H1 (cell line): ENCODE measurements around the gene CNOT10.

Experiments
- BRCA1 ChIP-seq: IDR thresholded peaks from 2 replicates; pipeline ENCODE4 v1.6.1; 2012; ENCODE audit warnings: low read depth, low read length, improper control_type of control experiment
- CREB1 ChIP-seq: IDR thresholded peaks from 2 replicates; pipeline ENCODE4 v1.6.1; 2012; ENCODE audit warnings: inconsistent platforms
- EP300 ChIP-seq, 2 experiments: IDR thresholded peaks; 1 replicate in 1 of 2; 2 replicates in 1 of 2; pipeline ENCODE4 v1.6.1; 2011 to 2012; ENCODE audit warnings: low read depth in 2 of 2, low read length in 2 of 2, mild to moderate bottlenecking in 2 of 2, borderline replicate concordance in 1 of 2, inconsistent platforms in 1 of 2, moderate library complexity in 1 of 2
- EZH2 ChIP-seq: fragments of 200-600 bp; sonication (generic); IDR thresholded peaks from 2 replicates; pipeline ENCODE4 v1.7.1; 2012; ENCODE audit warnings: low read depth, mild to moderate bottlenecking, moderate library complexity, low read length, inconsistent platforms; ENCODE audit not compliant: severe bottlenecking
- GABPA ChIP-seq: IDR thresholded peaks from 2 replicates; pipeline ENCODE4 v1.6.1; 2011; ENCODE audit warnings: mild to moderate bottlenecking, low read length, moderate library complexity, borderline replicate concordance; ENCODE audit not compliant: insufficient read depth
- NRF1 ChIP-seq: IDR thresholded peaks from 2 replicates; pipeline ENCODE4 v1.6.1; 2011; ENCODE audit warnings: mild to moderate bottlenecking, low read depth, low read length, improper control_type of control experiment
- POLR2A ChIP-seq, 2 experiments: IDR thresholded peaks; 1 replicate in 1 of 2; 2 replicates in 1 of 2; pipeline ENCODE4 v1.6.1; 2011; ENCODE audit warnings: low read depth in 2 of 2, low read length in 2 of 2, mild to moderate bottlenecking in 2 of 2; ENCODE audit errors: control extremely low read depth in 1 of 2
- TAF1 ChIP-seq: IDR thresholded peaks from 2 replicates; pipeline ENCODE4 v1.6.1; 2011; ENCODE audit warnings: mild to moderate bottlenecking, low read depth, low read length
- TF ChIP-seq, protein P1 (sequence below), 3 experiments: IDR thresholded peaks; 1 replicate in 2 of 3; 2 replicates in 1 of 3; pipeline versions ENCODE4 v1.5.1 to v1.6.1; 2011; ENCODE audit warnings: low read length in 3 of 3, mild to moderate bottlenecking in 3 of 3, inconsistent platforms in 2 of 3, low read depth in 1 of 3, moderate library complexity in 1 of 3; ENCODE audit not compliant: insufficient read depth in 1 of 3; ENCODE audit errors: control extremely low read depth in 1 of 3
- TF ChIP-seq, protein P2 (sequence below): IDR thresholded peaks from 2 replicates; pipeline ENCODE4 v1.6.1; 2011; ENCODE audit warnings: low read depth, mild to moderate bottlenecking, low read length; ENCODE audit not compliant: insufficient read depth

DNA sequence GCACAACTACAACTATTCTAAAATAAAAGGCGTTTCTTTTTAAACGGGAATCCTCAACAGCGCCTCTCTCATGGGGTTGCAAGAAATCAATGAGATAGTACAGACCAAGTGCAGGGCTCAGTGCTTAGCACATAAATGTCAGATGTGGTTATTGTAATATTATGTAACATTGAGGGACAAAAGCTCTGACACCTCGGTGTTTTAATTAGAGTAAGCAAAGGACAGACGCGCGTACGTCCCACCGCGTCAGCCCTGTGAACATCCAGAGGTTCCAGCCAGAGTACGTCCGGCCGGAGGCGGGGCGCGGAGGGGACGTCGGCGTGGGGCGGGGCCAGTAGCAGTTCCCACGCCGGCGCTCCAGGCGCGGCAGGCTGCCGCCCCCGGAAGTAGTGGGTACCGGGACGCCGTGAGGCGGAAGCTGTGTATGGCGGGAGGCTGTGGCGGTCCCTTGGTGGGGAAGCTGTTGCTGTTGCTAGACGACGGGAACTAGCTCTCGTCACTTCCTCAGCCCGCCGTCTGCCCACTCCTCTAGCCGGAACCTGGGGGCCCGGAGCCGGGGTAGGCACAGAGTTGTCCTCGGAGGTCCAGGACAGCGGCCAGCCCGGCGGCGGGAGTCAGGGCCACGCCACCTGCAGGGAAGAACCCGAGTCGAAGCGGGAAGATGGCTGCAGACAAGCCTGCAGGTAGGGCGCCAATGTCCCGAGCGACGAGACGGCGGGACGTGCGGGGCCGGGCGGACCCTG is at the start of gene CNOT10:
- TF ChIP-seq POLR2A (IDR thresholded peaks at IDR 0.05; ENCODE audit: control extremely low read depth in 1 of 2, low read depth in 2 of 2, low read length in 2 of 2) (peak in 1 of 2 experiments; percentile 76; a peak in 2 of 3 replicates), GABPA (peak; percentile 88; the same call in 1 of the 2 replicates), CREB1 (peak; percentile 75), EZH2 (no peak), NRF1 (no peak), TAF1 (peak; percentile 74), EP300 (IDR thresholded peaks at IDR 0.05; ENCODE audit: borderline replicate concordance in 1 of 2, low read depth in 2 of 2, low read length in 2 of 2) (0 out of 3 replicates have a peak, but pooled peaks of 1 of the 2 experiments have one; percentile 17), BRCA1 (no peak)
- TF ChIP-seq, protein P1, sequence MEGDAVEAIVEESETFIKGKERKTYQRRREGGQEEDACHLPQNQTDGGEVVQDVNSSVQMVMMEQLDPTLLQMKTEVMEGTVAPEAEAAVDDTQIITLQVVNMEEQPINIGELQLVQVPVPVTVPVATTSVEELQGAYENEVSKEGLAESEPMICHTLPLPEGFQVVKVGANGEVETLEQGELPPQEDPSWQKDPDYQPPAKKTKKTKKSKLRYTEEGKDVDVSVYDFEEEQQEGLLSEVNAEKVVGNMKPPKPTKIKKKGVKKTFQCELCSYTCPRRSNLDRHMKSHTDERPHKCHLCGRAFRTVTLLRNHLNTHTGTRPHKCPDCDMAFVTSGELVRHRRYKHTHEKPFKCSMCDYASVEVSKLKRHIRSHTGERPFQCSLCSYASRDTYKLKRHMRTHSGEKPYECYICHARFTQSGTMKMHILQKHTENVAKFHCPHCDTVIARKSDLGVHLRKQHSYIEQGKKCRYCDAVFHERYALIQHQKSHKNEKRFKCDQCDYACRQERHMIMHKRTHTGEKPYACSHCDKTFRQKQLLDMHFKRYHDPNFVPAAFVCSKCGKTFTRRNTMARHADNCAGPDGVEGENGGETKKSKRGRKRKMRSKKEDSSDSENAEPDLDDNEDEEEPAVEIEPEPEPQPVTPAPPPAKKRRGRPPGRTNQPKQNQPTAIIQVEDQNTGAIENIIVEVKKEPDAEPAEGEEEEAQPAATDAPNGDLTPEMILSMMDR (IDR thresholded peaks at IDR 0.05; ENCODE audit: control extremely low read depth in 1 of 3, insufficient read depth in 1 of 3, low read depth in 1 of 3, low read length in 3 of 3), result peak in 1 of 3 experiments; percentile 14; a peak in 1 of 4 replicates
- TF ChIP-seq, protein P2, sequence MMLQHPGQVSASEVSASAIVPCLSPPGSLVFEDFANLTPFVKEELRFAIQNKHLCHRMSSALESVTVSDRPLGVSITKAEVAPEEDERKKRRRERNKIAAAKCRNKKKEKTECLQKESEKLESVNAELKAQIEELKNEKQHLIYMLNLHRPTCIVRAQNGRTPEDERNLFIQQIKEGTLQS, result no peak
